Fibroblast of pulmonary artery (primary cell): ENCODE results near the gene FOXO3.

Source experiments
- DNase-seq: peaks from one replicate; pipeline ENCODE4 v3.0.0-alpha.2; 2010; ENCODE audit warnings: low read depth
- H3K4me3 ChIP-seq: replicated peaks from 2 replicates; pipeline ENCODE4 v1.5.1; 2011; ENCODE audit warnings: low read depth, mild to moderate bottlenecking, control low read depth, low read length, moderate library complexity
- TF ChIP-seq, protein P1 (sequence below): IDR thresholded peaks from 2 replicates; pipeline ENCODE4 v1.5.1; 2011; ENCODE audit warnings: mild to moderate bottlenecking, control low read depth, low read length, inconsistent platforms; ENCODE audit errors: missing control alignments

Gene FOXO3

DNA sequence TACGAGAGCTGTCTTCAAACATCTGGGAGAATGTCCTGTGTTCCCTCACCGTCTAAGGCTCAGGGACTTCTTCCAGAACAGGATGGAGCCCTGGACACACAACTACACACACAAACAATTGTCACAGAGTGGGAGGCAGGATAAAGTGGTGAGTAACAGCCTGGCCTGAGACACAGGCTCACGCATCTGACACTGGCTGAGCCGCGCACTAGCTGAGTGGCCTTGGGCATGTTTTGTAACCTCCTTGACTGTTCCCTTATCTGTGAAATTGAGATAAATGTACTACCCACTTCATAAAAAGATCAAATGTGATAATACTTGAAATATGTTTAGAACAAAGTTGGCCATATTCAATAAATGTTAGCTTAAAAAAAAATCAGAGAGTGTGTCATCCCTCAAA lies 155.1 kb downstream of the FOXO3 start:
- DNase-seq = peak; percentile 66
- no peak overlapping the region for H3K4me3 ChIP-seq
- TF ChIP-seq, protein P1, sequence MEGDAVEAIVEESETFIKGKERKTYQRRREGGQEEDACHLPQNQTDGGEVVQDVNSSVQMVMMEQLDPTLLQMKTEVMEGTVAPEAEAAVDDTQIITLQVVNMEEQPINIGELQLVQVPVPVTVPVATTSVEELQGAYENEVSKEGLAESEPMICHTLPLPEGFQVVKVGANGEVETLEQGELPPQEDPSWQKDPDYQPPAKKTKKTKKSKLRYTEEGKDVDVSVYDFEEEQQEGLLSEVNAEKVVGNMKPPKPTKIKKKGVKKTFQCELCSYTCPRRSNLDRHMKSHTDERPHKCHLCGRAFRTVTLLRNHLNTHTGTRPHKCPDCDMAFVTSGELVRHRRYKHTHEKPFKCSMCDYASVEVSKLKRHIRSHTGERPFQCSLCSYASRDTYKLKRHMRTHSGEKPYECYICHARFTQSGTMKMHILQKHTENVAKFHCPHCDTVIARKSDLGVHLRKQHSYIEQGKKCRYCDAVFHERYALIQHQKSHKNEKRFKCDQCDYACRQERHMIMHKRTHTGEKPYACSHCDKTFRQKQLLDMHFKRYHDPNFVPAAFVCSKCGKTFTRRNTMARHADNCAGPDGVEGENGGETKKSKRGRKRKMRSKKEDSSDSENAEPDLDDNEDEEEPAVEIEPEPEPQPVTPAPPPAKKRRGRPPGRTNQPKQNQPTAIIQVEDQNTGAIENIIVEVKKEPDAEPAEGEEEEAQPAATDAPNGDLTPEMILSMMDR = no peak

DNA sequence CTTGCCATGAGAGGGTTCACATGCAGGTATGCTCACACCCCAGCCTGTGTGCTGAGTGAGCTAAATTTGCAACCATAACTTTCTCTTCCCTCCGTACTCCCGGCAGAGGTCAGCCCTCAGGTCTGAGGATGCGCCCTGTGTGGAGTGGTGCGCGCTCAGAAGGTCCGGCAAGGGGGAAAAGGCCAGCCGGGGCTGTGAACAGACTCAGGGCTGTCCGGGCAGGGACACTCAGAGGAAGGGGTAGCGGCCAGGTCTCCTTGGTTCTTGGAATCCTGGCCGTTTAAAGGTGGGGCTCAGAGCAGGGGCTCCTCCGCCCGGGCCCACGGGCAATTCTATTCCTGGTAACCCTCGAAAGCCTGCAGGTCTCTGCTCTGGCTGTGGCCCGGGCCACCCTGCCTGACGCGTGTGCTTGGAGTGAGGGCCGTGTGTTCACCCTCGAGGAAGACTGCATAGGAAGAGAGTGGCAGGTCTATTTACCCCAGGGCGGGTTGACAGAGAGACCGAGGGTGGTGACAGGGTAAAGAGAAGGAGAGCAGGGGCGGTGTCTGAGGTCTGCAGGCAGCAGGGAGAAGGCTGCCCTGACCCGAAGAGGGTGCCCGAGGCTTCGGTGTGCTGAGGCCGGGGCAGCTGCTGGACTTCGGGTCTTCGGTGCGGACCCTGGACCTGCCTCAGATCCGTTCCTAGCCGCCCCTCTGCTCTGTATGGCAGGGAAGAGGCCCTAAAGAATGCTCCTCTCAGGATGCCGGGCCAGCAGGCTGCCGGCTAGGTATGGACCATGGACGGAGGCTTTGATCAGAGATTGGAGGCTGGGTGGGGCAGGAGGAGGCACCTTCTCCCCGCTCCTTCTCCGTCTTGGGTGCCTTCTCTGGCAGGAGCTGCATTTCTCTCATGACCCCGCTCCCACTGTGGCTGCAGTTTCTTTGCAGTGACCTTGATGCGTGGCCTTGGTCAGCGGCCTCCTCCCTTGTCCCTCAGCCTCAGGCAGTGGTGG lies 156.4 kb downstream of the FOXO3 start:
- TF ChIP-seq, protein P1 = no peak
- no peak overlapping the region for H3K4me3 ChIP-seq
- DNase-seq = no peak

DNA sequence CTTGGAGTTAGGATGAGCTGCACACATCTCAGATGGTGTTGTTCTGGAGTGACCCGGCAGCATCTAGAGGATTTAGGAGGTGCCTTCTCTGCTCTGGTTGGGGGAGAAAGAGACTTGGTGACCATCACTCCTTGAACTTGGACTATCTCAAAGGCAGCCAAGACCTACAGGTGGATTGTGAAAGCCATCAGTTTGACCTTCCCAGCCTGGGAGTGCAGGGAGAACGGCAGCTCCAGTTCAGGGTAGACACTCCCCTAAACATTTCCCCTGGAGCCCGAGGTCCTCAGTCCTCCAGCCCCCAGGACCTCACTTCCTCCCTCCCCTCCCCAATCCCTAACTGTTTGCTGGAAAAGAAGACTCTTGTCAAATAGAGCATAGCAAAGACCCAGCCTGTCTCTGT lies 158.8 kb downstream of the FOXO3 start:
- no peak overlapping the region for H3K4me3 ChIP-seq
- no peak for DNase-seq
- TF ChIP-seq, protein P1 = no peak

DNA sequence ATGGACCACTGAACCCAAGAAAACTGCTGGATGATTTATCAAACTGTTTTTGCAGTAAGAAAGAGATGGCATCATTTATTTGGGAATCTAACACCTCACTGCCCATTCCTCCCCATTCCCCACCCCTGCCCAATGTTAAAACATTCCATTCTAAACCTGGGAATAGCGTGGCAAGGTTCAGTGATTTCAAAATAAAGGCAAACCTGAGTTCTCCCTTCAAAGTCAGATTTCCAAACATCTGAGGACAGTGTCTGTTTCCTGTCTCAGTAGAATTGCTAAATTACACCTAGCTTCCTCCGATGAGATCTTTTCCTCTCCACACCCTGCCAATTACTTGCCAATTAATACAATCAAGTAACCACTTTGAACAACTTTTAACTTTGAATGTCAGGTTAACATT lies 160.1 kb downstream of the FOXO3 start:
- TF ChIP-seq, protein P1 = no peak
- DNase-seq = no peak
- no peak overlapping the region for H3K4me3 ChIP-seq

DNA sequence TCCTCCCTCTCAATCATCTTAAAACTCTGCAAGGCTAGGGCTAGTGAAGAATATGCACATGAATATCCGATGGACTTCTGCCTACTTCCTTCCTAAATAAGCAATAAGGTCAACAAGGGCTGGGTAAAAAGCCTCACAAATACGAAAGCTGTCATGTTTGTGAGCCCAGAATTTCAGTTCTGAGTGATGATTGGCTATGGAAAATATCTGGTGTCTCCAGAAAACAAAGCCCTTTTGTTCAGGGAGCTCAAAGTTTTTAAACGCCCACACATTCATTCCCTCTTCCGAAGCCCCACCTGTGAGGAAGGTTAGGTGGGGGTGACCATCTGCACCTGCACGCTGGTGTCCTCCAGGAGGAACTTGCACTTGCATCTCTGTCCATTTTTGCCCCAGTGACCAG lies 160.6 kb downstream of the FOXO3 start:
- H3K4me3 ChIP-seq = no peak overlapping the region
- DNase-seq = no peak
- TF ChIP-seq, protein P1 = no peak

DNA sequence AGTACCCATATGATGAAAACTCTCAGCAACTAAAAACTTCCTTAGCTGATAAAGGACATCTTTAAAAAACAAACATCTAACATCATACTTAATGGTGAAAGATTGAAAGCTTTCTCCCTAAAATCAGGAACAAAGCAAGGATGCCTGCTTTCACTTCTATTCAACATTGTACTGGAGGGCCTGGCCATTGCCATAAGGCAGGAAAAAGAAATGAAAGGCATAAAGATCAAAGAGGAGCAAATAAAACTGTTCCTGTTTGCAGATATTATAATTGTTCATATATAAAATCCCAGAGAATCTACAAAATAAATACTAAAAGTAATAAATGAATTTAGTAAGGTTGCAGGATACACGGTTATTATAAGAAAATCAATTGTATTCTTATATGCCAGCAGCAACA lies 162.9 kb downstream of the FOXO3 start:
- H3K4me3 ChIP-seq = no peak overlapping the region
- TF ChIP-seq, protein P1 = no peak
- DNase-seq = no peak
